NCI-H460 (cell line): ENCODE results near the gene WNT7B. TPM values are rescaled to one million over a fixed set of nuclear protein-coding genes. Genes with fewer than 3 reads are reported as not detected.
"Not testable (repeated sequence)": the region's sequence is repeated elsewhere in the genome, so short reads cannot be mapped to it uniquely, and the experiment has no call there.

Experiments used
- DNase-seq: peaks from one replicate; pipeline ENCODE4 v3.0.0-alpha.2; 2016; ENCODE audit warnings: low read depth; ENCODE audit errors: extremely low read depth
- total RNA-seq: library from RNA; depleted of rRNA; stranded (reverse); fragments of >200 nt; shearing (Covaris generic); gene quantifications from 2 replicates; pipeline ENCODE4 v1.2.3, GENCODE V29; 2014

WNT7B gene
- total RNA-seq, 1 experiment from 2014 or later = not detected

GRCh38 chr22:46008836-46009596, 32.1 kb upstream of the WNT7B start:
- DNase-seq = no peak

GRCh38 chr22:46008291-46008690, 31.3 kb upstream of the WNT7B start:
- DNase-seq = no peak

GRCh38 chr22:46007848-46008261, 30.9 kb upstream of the WNT7B start:
- peak; percentile 40 for DNase-seq

GRCh38 chr22:46007003-46007847, 30.3 kb upstream of the WNT7B start:
- DNase-seq = peak; percentile 75

GRCh38 chr22:46006379-46007002, 29.5 kb upstream of the WNT7B start:
- DNase-seq = peak; percentile 82

GRCh38 chr22:46005116-46005705, 28.2 kb upstream of the WNT7B start:
- not testable (repeated sequence) for DNase-seq

DNA sequence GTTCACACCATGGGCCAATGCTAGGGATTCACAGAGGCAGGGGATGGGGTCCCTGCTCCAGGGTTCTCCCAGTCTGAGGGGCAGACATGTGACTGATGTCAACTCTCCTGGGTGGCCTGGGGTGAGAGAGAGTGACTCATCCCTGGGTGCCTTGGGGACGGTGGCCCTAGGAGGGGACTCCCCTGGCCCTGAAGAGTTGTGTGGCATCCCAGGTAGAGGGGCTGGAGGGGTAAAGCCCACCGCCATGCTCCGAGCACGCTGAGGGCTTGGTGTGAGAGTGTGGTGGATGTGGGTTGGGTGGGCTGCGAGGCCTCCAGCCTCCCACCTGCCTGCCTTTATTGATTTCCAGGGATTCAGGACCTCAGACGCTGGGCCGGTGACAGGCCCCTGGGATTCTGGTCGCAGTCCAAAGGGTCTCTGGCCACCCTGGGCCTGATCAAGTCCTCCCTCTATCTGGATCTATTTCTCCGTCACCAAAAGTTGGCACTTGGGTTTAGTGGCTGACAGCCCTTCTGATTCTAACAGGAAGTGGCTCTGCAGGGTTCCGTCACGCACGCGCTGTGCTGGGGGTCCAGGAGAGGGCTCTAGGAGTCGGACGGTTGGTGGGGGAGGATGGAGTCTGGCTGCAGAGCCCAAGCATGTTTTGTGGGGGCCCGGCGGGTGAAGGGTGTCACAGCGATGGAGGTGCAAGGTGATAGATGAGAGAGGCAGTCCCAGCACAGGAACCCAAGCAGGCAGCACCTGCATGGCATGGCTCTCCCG, 27.3 kb upstream of the WNT7B start:
- DNase-seq = no peak

DNA sequence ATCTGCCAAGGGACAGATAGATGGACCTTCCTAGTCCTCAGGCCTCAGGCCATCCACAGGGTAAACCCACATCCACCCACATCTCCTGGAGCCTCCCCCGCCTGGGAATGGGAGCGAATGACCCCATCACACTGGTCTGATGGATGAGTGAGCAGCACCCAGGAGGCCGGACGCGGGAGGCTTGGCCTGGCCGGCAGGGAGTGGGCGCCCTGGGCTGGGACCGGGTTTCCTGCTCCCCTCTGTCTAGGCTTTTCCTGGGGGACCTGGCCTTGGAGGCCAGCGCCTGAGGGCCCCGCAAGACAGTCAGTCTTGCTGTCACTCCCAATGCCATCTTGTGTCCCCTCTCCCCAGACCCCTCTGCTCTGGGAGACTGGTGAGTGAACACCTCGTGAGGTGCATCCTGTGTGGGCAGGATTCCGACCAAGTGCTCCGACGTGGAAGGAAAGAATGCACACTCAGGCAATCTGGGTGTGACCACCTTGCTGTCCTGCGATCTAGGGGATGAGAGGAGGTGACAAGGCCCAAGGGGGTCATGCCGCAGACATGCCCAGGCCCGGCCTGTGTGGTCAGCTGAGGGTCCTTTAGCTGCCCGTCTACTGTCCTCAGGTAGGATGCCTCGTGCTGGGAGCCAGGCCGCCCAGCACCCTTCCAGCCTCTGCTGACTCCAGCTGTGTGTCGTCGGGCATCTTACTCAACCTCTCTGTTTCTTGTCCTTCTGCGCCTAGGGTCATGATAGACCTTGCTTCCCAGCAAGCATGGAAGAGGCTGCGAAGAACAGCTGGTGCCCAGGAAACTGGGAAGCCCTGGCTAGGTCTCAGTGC, 26.5 kb upstream of the WNT7B start:
- no peak for DNase-seq

GRCh38 chr22:46002757-46003270, 25.9 kb upstream of the WNT7B start:
- DNase-seq = no peak

GRCh38 chr22:46001426-46002106, 24.6 kb upstream of the WNT7B start:
- DNase-seq = no peak

DNA sequence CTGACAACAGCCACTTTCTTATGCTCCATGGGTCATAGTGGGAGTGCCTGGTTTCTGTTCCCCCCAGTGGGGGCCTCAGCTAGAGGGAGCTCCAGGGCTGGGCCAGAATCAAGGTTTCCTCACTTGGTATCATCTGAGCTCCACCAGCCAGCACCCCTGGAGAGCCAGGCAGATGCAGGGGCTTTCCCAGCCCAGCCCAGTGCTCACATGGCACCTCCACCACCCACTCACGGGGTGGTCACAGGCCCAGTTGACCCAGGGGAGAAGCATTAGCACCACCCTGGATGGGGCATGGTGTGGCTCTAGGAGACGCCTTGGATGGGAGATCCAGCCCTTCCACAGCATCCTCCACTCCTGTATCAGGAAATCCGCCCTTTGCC, 24.1 kb upstream of the WNT7B start:
- no peak for DNase-seq

GRCh38 chr22:46000081-46001027, 23.4 kb upstream of the WNT7B start:
- DNase-seq = no peak

- no peak for DNase-seq
These were observed 22.5 kb upstream of the WNT7B start for GRCh38 chr22:45999379-45999971.

DNA sequence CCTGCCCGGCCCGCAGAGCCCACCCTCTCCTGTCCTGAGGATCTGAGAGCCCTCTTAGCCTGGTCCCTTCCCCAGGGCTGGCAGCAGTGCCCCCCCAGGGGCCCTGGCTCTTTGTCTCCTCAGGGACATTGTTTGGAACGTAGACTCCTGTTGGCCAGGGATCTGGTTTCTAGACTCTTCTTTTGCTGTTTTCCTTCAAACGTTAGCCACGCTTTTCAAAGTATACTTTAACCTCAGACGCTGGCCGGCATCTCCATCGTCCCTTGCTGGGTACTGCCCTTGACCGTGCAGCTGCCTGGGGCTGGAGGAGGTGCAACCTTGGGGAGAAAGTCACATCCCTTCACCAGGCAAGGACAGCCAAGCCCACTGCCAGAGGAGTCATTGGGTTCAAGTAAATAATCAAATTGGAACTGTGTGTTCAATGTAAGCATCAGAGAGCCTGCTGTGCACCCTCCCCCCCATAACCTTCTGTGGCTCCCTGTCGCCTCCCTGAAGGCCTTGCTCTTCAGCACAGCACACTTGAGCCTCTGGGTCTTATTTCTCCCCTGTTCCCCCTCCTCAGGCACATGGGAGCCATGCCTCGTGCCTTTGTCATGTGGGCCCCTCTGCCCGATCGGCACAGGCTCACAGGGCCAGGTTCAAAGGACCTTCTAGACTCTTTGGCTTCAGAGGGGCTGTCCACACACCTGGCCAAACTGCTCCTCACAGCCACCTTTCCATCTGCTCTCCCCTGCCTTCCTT, 21.8 kb upstream of the WNT7B start:
- DNase-seq = no peak

- no peak for DNase-seq
These were observed 21.0 kb upstream of the WNT7B start for GRCh38 chr22:45997777-45998637.
